ENCODE measurements around the gene ITPR1. TPM values are rescaled to one million over a fixed set of nuclear protein-coding genes. Genes with fewer than 3 reads are reported as not detected.

ITPR1 gene
- total RNA-seq, 1 experiment from 2014 or later, result 17.1 TPM

- Histone ChIP-seq H3K36me3 (no peaks in the 10 kb centered on the region), H3K27ac (no peak overlapping the region), H3K4me1 (no peaks in the 10 kb centered on the region), H3K27me3 (no peaks in the 10 kb centered on the region), H3K4me3 (no peak overlapping the region), H3K9me3 (replicated peaks) (no peaks in the 10 kb centered on the region)
- DNase-seq, result no peak
Observed at GRCh38 chr3:4765212-4765611, 272.1 kb downstream of the ITPR1 start.

DNA sequence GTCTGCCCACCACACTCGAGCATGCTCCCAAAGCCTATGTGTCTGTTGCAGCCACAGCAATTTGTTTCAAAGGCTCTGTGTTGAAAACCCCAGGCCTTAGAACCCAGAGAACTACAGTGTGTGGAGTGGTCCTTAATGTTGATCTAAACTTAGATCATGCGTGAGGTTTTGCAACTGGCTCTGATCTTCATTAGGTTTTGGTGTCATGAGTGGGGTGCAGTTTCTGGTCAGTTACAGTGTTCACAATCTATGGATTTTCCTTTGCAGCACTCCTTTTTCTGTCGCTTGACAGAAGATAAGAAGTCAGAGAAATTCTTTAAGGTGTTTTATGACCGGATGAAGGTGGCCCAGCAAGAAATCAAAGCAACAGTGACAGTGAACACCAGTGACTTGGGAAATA lies 273.1 kb downstream of the ITPR1 start:
- H3K4me1 ChIP-seq, result no peaks in the 10 kb centered on the region
- H3K4me3 ChIP-seq, result no peak overlapping the region
- H3K36me3 ChIP-seq, result no peaks in the 10 kb centered on the region
- no peak for DNase-seq
- no peak overlapping the region for H3K27ac ChIP-seq
- no peaks in the 10 kb centered on the region for H3K27me3 ChIP-seq
- H3K9me3 ChIP-seq (replicated peaks), result no peaks in the 10 kb centered on the region

DNA sequence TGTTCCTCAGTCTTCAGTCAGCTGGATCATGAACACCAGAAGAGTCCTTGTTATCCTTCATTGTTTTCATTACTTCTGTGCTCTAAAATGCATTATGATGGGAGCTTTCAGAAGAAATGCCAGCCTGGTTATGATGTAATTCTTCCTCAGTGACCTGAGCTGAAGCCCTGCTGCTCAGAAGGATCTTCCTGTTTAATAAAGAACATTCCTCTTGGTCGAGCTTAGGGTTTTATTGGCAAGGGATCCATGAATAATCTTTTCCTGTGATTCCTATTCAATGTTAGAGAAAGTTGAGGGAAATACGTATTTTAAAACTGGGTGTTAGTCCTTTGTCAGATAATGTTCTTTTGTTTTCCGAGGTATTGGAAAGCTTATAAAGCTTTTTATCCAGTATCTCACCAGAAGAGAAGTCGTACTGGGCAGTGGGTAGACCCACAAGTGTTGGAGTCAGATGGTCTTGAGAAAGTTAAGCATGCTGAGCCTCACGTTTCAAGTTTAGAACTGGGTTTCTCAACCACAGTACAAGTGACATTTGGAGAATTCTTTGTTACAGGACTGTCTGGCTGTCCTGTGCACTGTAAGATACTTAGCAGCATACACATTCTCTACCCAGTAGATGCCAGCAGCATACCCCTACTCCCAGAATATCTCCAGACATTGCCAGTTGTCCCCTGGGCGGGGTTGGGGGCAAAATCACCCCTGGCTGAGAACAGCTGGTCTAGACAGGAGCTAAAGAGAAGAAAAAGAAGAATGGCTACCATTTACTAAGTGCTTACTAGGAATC lies 273.8 kb downstream of the ITPR1 start:
- no peaks in the 10 kb centered on the region for H3K9me3 ChIP-seq (replicated peaks)
- DNase-seq, result no peak
- no peak overlapping the region for H3K27ac ChIP-seq
- H3K27me3 ChIP-seq, result no peaks in the 10 kb centered on the region
- H3K4me1 ChIP-seq, result no peaks in the 10 kb centered on the region
- no peaks in the 10 kb centered on the region for H3K36me3 ChIP-seq
- no peak overlapping the region for H3K4me3 ChIP-seq

DNA sequence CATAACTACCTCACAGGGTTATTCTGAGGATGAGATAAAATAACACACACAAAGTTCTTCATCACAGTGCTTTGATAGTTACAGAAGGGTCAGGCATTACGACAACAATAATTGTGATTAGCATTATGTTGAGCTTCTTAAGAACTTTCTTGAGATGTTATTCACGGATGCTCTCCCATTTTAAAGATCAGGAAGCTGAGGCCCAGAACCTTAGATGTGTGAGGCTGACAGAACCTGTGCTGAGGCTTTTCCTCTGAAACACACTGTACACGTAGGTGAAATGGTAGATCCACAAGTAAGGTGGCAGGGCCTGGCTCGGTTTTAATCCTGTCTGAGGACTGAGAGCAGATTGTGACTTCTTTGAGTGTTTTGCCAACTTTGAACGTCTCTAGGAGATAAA lies 274.9 kb downstream of the ITPR1 start:
- H3K27me3 ChIP-seq, result no peaks in the 10 kb centered on the region
- H3K36me3 ChIP-seq, result no peaks in the 10 kb centered on the region
- no peak overlapping the region for H3K4me3 ChIP-seq
- H3K4me1 ChIP-seq, result no peaks in the 10 kb centered on the region
- H3K27ac ChIP-seq, result no peak overlapping the region
- DNase-seq, result no peak
- H3K9me3 ChIP-seq (replicated peaks), result no peaks in the 10 kb centered on the region

DNA sequence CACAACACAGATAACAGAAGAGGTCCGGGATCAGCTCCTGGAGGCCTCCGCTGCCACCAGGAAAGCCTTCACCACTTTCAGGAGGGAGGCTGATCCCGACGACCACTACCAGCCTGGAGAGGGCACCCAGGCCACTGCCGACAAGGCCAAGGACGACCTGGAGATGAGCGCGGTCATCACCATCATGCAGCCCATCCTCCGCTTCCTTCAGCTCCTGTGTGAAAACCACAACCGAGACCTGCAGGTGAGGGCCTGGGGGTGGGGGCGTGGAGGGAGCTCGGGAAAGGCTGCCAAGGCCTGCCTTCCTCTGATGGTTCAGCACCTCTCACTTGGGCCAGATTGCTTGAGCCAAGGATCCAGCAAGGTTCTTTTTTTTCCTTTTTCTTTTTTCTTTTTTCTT lies 275.4 kb downstream of the ITPR1 start:
- H3K27ac ChIP-seq, result no peak overlapping the region
- no peaks in the 10 kb centered on the region for H3K27me3 ChIP-seq
- DNase-seq, result no peak
- no peak overlapping the region for H3K4me3 ChIP-seq
- H3K36me3 ChIP-seq, result no peaks in the 10 kb centered on the region
- H3K4me1 ChIP-seq, result no peaks in the 10 kb centered on the region
- no peaks in the 10 kb centered on the region for H3K9me3 ChIP-seq (replicated peaks)

GRCh38 chr3:4770561-4770960 lies 277.4 kb downstream of the ITPR1 start:
- DNase-seq, result no peak
- Histone ChIP-seq H3K4me1 (no peaks in the 10 kb centered on the region), H3K27ac (no peak overlapping the region), H3K36me3 (no peaks in the 10 kb centered on the region), H3K27me3 (no peaks in the 10 kb centered on the region), H3K9me3 (replicated peaks) (no peaks in the 10 kb centered on the region), H3K4me3 (no peak overlapping the region)

- no peaks in the 10 kb centered on the region for H3K9me3 ChIP-seq (replicated peaks)
- no peaks in the 10 kb centered on the region for H3K27me3 ChIP-seq
Observed at GRCh38 chr3:4771243-4771642, 278.1 kb downstream of the ITPR1 start.

DNA sequence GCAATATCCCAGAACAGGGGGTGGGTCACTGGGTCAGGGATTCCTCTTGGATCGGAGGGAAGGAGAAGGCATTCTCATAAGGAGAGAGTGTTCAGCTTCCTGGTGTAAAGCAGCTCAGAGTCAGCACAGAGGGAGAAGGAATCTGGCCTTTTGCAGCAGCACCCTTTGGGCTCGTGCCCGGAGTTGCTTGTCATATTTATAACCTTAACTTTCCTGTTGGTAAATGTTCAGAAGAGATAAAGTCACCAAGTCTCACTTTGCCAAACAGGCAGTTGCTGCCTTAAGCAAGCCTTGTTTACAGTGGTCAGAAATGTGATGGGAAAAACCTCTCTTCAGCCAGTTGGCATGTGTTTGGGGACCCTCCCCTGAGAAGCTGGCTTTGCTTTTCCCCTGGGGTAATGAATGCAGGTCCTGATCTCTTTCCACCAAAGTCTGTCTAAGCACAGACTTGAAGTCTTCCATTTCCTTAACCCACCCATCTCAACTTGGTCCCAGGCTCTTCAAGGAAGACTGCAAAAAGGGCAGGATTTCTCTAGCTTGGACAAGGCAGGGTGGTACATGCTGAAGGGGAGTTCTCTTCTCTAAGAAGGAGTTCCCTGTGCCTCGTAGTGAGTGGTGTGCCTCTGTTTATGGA lies 279.1 kb downstream of the ITPR1 start:
- no peak overlapping the region for H3K4me3 ChIP-seq
- H3K4me1 ChIP-seq, result no peaks in the 10 kb centered on the region
- no peak for DNase-seq
- no peaks in the 10 kb centered on the region for H3K27me3 ChIP-seq
- no peaks in the 10 kb centered on the region for H3K9me3 ChIP-seq (replicated peaks)
- H3K36me3 ChIP-seq, result no peaks in the 10 kb centered on the region
- H3K27ac ChIP-seq, result no peak overlapping the region

More at GRCh38 chr3:4771243-4771642, 278.1 kb downstream of the ITPR1 start:
- Histone ChIP-seq H3K27ac (no peak overlapping the region), H3K36me3 (no peaks in the 10 kb centered on the region), H3K4me3 (no peak overlapping the region), H3K4me1 (no peaks in the 10 kb centered on the region)
- no peak for DNase-seq

DNA sequence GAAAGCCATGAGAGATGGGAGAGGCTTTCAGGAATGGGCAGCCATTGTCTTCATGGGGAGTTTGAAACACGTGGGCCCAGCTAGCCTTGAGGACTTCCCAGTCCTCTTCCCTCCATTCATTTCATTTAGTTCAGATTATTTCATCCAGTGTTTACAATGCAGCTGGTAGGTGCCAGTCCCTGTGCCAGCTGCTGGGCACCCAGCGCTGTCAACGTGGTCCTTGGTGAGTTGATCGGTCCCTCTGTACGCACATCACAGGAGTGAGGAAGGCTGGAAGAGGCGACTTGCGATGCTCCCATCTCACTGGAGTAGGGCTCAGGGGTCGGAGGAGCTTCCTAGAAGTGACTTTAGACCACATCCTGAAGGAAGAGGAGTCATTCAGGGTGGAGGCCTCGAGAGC lies 279.7 kb downstream of the ITPR1 start:
- Histone ChIP-seq H3K27ac (no peak overlapping the region), H3K4me3 (no peak overlapping the region), H3K9me3 (replicated peaks) (no peaks in the 10 kb centered on the region), H3K36me3 (no peaks in the 10 kb centered on the region), H3K27me3 (no peaks in the 10 kb centered on the region), H3K4me1 (no peaks in the 10 kb centered on the region)
- DNase-seq, result no peak

DNA sequence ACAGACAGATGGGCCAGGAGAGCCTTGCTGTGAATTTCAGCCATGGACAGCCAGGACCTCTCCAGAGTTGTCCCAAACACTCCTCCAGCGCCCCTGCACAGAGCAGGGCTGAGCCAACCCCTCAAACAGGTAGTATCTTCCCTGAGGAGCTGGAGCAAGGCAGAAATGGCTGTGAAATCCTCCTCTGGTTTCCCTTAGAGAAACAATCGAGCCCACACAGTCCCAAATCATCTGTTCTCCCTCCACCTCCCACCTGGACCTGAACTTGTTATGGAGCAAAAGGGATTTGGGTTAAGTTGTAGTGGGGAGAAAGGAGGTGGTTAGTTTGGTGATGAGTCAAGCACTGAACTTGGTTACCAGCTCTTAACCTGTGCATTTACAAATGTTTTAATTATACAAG lies 280.4 kb downstream of the ITPR1 start:
- H3K27ac ChIP-seq, result no peak overlapping the region
- no peaks in the 10 kb centered on the region for H3K36me3 ChIP-seq
- H3K27me3 ChIP-seq, result no peaks in the 10 kb centered on the region
- no peak overlapping the region for H3K4me3 ChIP-seq
- DNase-seq, result no peak
- no peaks in the 10 kb centered on the region for H3K9me3 ChIP-seq (replicated peaks)
- H3K4me1 ChIP-seq, result no peaks in the 10 kb centered on the region

- no peaks in the 10 kb centered on the region for H3K27me3 ChIP-seq
- no peaks in the 10 kb centered on the region for H3K4me1 ChIP-seq
- no peak overlapping the region for H3K4me3 ChIP-seq
- no peak for DNase-seq
- no peaks in the 10 kb centered on the region for H3K9me3 ChIP-seq (replicated peaks)
- no peak overlapping the region for H3K27ac ChIP-seq
- H3K36me3 ChIP-seq, result no peaks in the 10 kb centered on the region
Observed at GRCh38 chr3:4774531-4774930, 281.4 kb downstream of the ITPR1 start.

DNA sequence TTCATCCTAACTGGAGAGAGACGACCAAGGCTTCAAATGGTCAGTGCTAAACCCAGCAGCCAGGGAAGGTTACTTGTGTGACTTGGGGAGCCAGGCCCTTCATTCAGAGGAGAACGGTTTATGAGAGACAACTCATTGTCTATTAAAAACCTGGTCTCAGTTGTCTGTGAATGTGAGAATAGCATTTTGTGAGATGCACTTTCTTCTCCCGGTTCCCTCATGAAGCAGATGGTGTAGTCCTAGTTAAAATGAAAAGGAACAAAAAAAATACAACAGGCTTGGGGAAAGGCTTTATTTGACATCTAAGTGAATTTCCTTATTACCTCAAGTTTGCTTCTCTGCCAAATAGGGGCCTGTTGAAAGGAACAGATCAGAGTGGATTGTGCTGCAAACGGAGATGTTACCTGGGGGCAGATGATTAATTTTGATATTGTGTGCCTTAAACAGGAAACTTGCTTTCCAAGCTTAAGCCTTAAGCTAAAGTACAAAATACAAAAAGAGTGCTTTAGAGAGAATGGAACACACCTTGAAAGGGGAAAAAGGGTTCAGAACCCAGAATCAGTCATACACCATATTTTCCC lies 283.3 kb downstream of the ITPR1 start:
- Histone ChIP-seq H3K27ac (no peak overlapping the region), H3K27me3 (no peaks in the 10 kb centered on the region), H3K9me3 (replicated peaks) (no peaks in the 10 kb centered on the region), H3K4me1 (no peaks in the 10 kb centered on the region), H3K4me3 (no peak overlapping the region), H3K36me3 (no peaks in the 10 kb centered on the region)
- DNase-seq, result no peak

DNA sequence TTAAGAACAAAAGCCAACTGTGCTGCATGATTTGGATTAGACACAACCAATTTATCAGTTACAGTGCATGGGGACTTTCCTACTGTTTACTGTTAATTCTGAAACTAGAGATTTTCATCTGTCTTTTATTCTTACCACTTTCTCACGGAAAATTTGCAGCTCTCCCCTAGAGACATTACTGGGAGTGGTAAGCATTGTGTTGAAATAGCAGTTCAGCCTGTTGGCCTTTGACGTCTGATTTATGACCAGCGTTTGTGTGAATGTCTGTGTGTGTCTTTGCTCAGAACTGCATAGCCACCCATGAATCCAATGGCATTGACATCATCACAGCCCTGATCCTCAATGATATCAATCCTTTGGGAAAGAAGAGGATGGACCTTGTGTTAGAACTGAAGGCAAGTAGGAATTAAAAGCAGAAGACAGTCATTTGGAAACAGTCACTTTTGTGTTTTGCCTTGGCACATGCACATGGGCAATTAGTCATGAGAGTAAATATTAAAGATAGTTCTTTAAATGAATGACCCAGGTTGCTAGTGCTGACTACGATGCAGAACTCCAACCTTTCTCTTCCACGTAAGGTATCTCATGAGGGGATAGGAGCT lies 283.9 kb downstream of the ITPR1 start:
- no peaks in the 10 kb centered on the region for H3K27me3 ChIP-seq
- no peaks in the 10 kb centered on the region for H3K9me3 ChIP-seq (replicated peaks)
- no peak overlapping the region for H3K4me3 ChIP-seq
- H3K36me3 ChIP-seq, result no peaks in the 10 kb centered on the region
- H3K4me1 ChIP-seq, result no peaks in the 10 kb centered on the region
- H3K27ac ChIP-seq, result no peak overlapping the region
- no peak for DNase-seq

- Histone ChIP-seq H3K9me3 (replicated peaks) (no peaks in the 10 kb centered on the region), H3K27me3 (no peaks in the 10 kb centered on the region), H3K4me1 (no peaks in the 10 kb centered on the region), H3K36me3 (no peaks in the 10 kb centered on the region), H3K27ac (no peak overlapping the region), H3K4me3 (no peak overlapping the region)
- DNase-seq, result no peak
Observed at GRCh38 chr3:4778119-4778518, 285.0 kb downstream of the ITPR1 start.

DNA sequence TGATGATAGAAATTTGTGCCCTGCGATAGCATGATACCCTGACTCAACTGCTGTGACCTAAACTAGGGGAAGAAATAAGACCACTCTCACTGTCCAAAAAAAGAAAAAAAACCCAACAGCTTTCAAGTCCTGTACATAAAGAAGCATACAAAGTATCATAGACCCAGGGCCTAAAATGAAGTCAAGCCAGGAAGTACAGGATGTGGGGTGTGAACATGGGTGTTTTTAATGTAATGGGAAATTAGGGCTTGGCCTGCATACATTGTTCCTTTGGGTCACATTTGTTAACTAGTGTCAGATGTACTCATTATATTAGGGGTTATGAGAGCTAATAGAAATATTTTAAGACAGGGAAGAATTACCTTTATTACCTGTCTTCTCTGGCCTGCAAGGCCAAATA lies 285.6 kb downstream of the ITPR1 start:
- no peak for DNase-seq
- H3K4me3 ChIP-seq, result no peak overlapping the region
- H3K27ac ChIP-seq, result no peak overlapping the region
- H3K27me3 ChIP-seq, result no peaks in the 10 kb centered on the region
- H3K4me1 ChIP-seq, result no peaks in the 10 kb centered on the region
- H3K9me3 ChIP-seq (replicated peaks), result no peaks in the 10 kb centered on the region
- H3K36me3 ChIP-seq, result no peaks in the 10 kb centered on the region
